Uterus (tissue), 4 donors: ENCODE measurements around the gene ARID5B. TPM values are rescaled to one million over a fixed set of nuclear protein-coding genes. Genes with fewer than 3 reads are reported as not detected.

Experiments
- DNase-seq, 2 donors: peaks; one replicate each; pipeline ENCODE4 v3.0.0-alpha.2; 2019 to 2020
- H3K27ac ChIP-seq, 2 donors: fragments of 200-600 bp; sonication (generic); 1 replicate in 1 of 2; 2 replicates in 1 of 2; pipeline ENCODE4 v1.5.1; 2016 to 2018
- H3K27me3 ChIP-seq, 2 donors: fragments of 200-600 bp; sonication (generic); one replicate each; pipeline ENCODE4 v1.5.1; 2018 to 2019; ENCODE audit warnings: control low read depth in 1 of 2
- H3K36me3 ChIP-seq, 2 donors: fragments of 200-600 bp; sonication (generic); one replicate each; pipeline ENCODE4 v1.5.1; 2019; ENCODE audit warnings: control low read depth in 1 of 2
- H3K4me1 ChIP-seq, 2 donors: fragments of 200-600 bp; sonication (generic); one replicate each; pipeline ENCODE4 v1.5.1; 2018 to 2019; ENCODE audit warnings: control low read depth in 1 of 2
- H3K4me3 ChIP-seq, 2 donors: fragments of 200-600 bp; sonication (generic); 1 replicate in 1 of 2; 2 replicates in 1 of 2; pipeline ENCODE4 v1.5.1; 2018 to 2019; ENCODE audit warnings: mild to moderate bottlenecking in 1 of 2
- H3K9me3 ChIP-seq, 2 donors: fragments of 200-600 bp; sonication (generic); one replicate each; pipeline ENCODE4 v1.5.1; 2019; ENCODE audit warnings: control low read depth in 1 of 2
- POLR2A ChIP-seq, 2 donors: fragments of 450-650 bp; IDR thresholded peaks; one replicate each; pipeline ENCODE4 v1.6.1; 2016; ENCODE audit warnings: antibody characterized with exemption in 2 of 2, mild to moderate bottlenecking in 1 of 2, moderate library complexity in 1 of 2
- intact Hi-C: fragments of 100-400 bp; cut with DNase I; formaldehyde crosslinking; loops from one replicate; pipeline ENCODE4 v1.15.1; 2023; ENCODE audit warnings: low total_unique reads
- total RNA-seq, 4 donors: library from RNA; depleted of rRNA in 3 of 4; stranded (reverse); fragments of >200 nt in 3 of 4; gene quantifications; one replicate each; pipeline versions ENCODE4 v1.1.0 to v1.2.4, GENCODE V29; 2014 to 2023
- TF ChIP-seq, protein P1 (sequence below), 4 experiments: fragments of 200-600 bp in 2 of 4; fragments of 450-650 bp in 2 of 4; sonication (generic) in 2 of 4; IDR thresholded peaks; one replicate each; pipeline ENCODE4 v1.5.1; 2016 to 2019; ENCODE audit warnings: antibody characterized with exemption in 4 of 4, mild to moderate bottlenecking in 2 of 4, moderate library complexity in 1 of 4
- donor health status: DM: yes; HTN: yes; CAD: no.

ARID5B gene
- total RNA-seq, 4 donors from 2014 or later = 38.7 to 64.1 (median 56.6) TPM

DNA sequence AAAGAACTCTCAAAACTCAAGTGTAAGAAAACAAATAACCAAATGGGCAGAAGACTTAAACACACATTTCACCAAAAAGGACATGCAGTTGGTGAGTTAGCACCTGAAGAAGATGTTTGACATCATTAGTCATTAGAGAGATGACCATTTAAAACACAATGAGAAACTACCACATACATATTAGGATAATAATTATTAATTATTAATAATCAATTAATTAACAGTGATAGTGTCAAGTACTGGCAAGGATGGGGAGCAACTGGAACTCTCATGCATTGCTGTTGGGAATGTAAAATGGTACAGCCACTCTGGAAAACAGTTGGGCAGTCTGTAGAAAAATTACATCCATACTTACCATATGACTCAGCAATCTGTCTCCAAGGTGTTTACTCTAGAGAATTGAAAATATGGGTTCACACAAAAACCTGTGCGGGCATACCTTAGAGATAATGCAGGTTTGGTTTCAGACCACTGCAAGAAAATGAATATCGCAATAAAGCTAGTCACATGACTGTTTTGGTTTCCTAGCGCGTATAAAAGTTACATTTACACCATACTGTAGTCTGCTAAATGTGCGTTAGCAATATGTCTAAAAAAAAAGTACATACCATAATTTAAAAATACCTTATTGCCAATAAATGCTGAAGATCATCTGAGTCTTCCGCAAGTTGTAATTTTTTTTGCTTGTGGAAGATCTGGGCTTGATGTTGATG is 30.3 kb downstream of the ARID5B start:
- DNase-seq = no peak
- H3K9me3 ChIP-seq = no peaks in the 10 kb centered on the region
- H3K36me3 ChIP-seq = no peaks in the 10 kb centered on the region
- no peaks in the 10 kb centered on the region for H3K4me1 ChIP-seq
- no peaks in the 10 kb centered on the region for H3K27me3 ChIP-seq
- no peak for TF ChIP-seq POLR2A (IDR thresholded peaks at IDR 0.05)
- TF ChIP-seq, protein P1, sequence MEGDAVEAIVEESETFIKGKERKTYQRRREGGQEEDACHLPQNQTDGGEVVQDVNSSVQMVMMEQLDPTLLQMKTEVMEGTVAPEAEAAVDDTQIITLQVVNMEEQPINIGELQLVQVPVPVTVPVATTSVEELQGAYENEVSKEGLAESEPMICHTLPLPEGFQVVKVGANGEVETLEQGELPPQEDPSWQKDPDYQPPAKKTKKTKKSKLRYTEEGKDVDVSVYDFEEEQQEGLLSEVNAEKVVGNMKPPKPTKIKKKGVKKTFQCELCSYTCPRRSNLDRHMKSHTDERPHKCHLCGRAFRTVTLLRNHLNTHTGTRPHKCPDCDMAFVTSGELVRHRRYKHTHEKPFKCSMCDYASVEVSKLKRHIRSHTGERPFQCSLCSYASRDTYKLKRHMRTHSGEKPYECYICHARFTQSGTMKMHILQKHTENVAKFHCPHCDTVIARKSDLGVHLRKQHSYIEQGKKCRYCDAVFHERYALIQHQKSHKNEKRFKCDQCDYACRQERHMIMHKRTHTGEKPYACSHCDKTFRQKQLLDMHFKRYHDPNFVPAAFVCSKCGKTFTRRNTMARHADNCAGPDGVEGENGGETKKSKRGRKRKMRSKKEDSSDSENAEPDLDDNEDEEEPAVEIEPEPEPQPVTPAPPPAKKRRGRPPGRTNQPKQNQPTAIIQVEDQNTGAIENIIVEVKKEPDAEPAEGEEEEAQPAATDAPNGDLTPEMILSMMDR (IDR thresholded peaks at IDR 0.05) = no peak
- H3K27ac ChIP-seq = no peak overlapping the region
- intact Hi-C loops = no loop called here
- no peak overlapping the region for H3K4me3 ChIP-seq

DNA sequence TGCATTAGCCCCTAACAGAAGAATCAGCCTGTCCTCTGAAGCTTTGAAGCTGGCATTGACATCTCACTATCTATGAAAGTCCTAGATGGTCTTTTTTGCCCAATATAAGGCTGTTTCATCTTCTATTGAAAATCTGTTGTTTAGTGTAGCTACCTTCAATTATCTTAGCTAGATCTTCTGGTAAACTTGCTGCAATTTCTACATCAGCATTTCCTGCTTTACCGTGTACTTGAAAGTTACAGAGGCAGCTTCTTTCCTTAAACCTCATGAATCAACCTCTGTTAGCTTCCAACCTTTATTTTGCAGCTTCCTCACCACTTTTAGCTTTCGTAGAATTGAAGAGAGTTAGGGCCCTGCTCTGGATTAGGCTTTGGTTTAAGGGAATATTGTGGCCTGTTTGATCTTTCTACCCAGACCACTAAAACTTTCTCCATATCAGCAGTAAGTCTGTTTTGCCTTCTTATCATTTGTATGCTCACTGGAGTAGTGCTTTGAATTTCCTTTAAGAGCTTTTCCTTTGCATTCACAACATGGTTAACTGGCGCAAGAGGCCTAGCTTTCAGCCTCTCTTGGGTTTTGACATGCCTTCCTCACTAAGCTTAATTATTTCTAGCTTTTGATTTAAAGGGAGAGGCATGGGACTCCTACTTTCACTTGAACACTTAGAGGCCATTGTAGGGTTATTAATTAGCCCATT is 32.5 kb downstream of the ARID5B start:
- TF ChIP-seq, protein P1 (IDR thresholded peaks at IDR 0.05) = no peak
- TF ChIP-seq POLR2A (IDR thresholded peaks at IDR 0.05) = no peak
- Histone ChIP-seq H3K27me3 (no peaks in the 10 kb centered on the region), H3K9me3 (no peaks in the 10 kb centered on the region), H3K4me1 (peaks cover 0 to 7% of the 10 kb centered on the region in 2 donors), H3K4me3 (no peak overlapping the region), H3K27ac (peak overlapping the region; percentile 80 to 91), H3K36me3 (no peaks in the 10 kb centered on the region)
- intact Hi-C loops = no loop called here
- no peak for DNase-seq

DNA sequence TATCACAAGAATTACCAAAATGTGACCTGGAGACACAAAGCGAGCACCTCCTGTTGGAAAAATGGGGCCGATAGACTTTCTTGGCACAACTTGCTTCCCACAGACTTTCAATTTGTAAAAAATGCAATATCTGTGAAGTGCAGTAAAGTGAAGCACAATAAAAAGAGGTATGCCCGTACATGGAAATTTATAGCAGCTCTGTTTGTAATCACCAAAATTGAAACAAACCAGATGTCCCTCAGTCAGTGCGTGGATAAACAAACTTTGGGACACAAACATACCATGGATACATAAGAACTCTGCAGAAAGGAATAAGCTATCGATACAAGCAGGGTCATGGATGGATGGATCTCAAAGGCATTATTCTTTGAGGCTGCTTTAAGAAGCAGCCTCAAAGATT is 33.6 kb downstream of the ARID5B start:
- no peaks in the 10 kb centered on the region for H3K9me3 ChIP-seq
- no peaks in the 10 kb centered on the region for H3K36me3 ChIP-seq
- H3K4me3 ChIP-seq = no peak overlapping the region
- peaks cover 0 to 7% of the 10 kb centered on the region in 2 donors for H3K4me1 ChIP-seq
- TF ChIP-seq, protein P1 (IDR thresholded peaks at IDR 0.05) = no peak
- no peak for TF ChIP-seq POLR2A (IDR thresholded peaks at IDR 0.05)
- DNase-seq = no peak
- no peaks in the 10 kb centered on the region for H3K27me3 ChIP-seq
- intact Hi-C loops = no loop called here
- peak overlapping the region; percentile 80 to 91 for H3K27ac ChIP-seq

DNA sequence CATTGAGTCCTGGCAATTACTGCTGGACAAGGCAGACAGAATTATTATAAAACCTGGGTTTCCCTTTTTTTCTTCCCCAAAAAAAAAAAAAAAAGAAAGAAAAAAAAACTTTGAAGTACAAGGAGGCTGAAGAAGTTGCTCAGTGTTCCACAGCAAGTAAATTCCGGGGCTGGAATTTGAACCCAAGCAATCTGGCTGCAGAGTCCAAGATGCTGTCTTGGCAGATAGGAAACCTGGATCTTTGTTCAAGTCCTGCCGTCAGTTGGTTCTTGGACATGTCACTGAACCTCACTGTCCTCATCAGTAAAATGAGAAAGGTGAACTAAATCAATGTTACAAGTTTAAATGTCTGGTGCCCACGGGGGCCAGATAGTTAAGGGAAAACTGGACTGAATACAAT is 35.3 kb downstream of the ARID5B start:
- DNase-seq = no peak
- peaks cover 0 to 7% of the 10 kb centered on the region in 2 donors for H3K4me1 ChIP-seq
- peak overlapping the region; percentile 80 to 91 for H3K27ac ChIP-seq
- H3K36me3 ChIP-seq = no peaks in the 10 kb centered on the region
- no peaks in the 10 kb centered on the region for H3K27me3 ChIP-seq
- H3K4me3 ChIP-seq = no peak overlapping the region
- intact Hi-C loops = no loop called here
- TF ChIP-seq, protein P1 (IDR thresholded peaks at IDR 0.05) = no peak
- TF ChIP-seq POLR2A (IDR thresholded peaks at IDR 0.05) = no peak
- no peaks in the 10 kb centered on the region for H3K9me3 ChIP-seq
